Fibroblast of mammary gland (primary cell): ENCODE results near the gene PANX2.
"Not testable (repeated sequence)": the region's sequence is repeated elsewhere in the genome, so short reads cannot be mapped to it uniquely, and the experiment has no call there.

ENCODE experiments used
- DNase-seq: peaks from one replicate; pipeline ENCODE4 v3.0.0-alpha.2; 2010; ENCODE audit warnings: low read depth
- H3K4me3 ChIP-seq: 2 replicates; pipeline ENCODE4 v1.5.1; 2011; ENCODE audit warnings: low read depth, mild to moderate bottlenecking, low read length, moderate library complexity; ENCODE audit not compliant: control insufficient read depth
- CTCF ChIP-seq: conservative IDR thresholded peaks from 2 replicates; pipeline ENCODE4 v1.5.1; 2011; ENCODE audit warnings: low read depth, low read length, inconsistent platforms; ENCODE audit not compliant: control insufficient read depth, insufficient read depth

The PANX2 gene

GRCh38 chr22:50157709-50158375 lies 12.7 kb upstream of the PANX2 start:
- no peak for DNase-seq
- TF ChIP-seq CTCF = no peak
- no peak overlapping the region for H3K4me3 ChIP-seq

DNA sequence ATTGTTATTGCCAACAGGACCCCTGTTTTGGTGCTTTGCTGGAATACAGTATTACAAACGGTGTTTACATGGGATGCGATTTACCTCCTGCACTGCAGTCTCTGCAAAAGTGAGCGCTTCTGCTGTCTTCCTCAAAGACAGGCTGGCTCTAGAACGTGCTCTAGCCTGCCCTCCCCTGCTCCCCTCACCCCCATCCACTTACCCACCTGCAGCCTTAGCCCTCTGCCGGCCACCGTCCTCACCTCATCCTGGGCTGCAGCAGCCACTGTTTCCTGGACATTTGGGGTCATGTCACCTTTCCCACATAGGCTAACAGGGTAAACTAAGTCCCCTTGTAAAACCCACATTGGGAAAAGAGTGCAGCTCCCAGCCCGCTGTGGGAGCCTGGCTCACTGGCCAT lies 9.6 kb upstream of the PANX2 start:
- TF ChIP-seq CTCF = no peak
- no peak overlapping the region for H3K4me3 ChIP-seq
- DNase-seq = no peak

- no peak overlapping the region for H3K4me3 ChIP-seq
- no peak for TF ChIP-seq CTCF
- DNase-seq = no peak
Measured at GRCh38 chr22:50161508-50162390, 8.8 kb upstream of the PANX2 start.

DNA sequence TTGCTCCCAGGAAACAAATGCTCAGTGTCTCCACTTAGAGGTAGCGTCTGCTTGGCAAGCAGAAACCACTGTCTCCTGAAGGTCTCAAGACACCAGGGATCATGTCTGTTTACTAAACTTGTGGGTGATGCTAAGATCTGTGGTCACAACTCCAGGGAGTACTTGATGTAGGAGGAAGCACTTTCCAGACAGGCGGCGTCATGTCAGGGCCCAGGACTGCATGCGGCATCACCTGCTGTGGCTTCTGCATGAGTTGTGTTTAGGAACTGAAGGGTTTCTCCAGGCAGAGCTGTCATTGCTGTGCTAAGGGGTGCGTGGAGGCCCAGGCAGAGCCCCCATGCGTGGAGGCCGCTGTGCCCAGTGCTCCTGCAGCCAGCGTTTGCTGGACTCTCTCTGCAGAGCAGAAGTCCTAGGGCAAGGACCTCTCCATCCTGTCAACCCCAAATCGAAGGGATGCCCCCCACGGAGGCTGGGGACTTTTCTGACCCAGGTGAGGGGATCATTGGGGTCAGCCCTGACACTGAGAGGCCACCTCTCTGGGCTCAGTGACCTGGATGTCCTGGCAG lies 8.1 kb upstream of the PANX2 start:
- no peak for DNase-seq
- no peak for TF ChIP-seq CTCF
- H3K4me3 ChIP-seq = no peak overlapping the region

DNA sequence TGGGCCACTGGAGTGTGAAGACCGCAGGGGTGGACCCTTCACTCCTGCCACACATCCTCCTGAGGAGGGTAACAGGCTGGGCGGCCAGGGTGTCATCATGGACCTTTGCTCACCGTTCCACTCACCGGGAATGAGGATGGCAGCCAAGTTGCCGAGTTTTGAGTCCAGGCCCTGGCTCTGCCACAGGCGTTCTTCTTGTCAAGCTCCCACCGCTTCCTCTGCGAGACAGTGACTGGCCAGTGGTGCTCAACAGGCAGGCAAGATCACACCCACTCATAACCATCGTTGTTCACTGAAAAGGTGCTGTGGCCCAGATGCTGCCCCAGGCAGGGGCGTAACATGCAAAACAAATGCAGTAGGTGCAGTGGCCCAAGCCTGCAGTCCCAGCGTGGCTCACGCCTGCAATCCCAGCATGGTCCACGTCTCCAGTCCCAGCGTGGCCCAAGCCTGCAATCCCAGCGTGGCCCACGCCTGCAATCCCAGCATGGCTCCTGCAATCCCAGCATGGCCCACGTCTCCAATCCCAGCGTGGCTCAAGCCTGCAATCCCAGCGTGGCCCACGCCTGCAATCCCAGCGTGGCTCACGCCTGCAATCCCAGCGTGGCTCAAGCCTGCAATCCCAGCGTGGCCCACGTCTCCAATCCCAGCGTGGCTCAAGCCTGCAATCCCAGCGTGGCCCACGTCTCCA lies 5.0 kb upstream of the PANX2 start:
- no peak for TF ChIP-seq CTCF
- H3K4me3 ChIP-seq = no peak overlapping the region
- no peak for DNase-seq

DNA sequence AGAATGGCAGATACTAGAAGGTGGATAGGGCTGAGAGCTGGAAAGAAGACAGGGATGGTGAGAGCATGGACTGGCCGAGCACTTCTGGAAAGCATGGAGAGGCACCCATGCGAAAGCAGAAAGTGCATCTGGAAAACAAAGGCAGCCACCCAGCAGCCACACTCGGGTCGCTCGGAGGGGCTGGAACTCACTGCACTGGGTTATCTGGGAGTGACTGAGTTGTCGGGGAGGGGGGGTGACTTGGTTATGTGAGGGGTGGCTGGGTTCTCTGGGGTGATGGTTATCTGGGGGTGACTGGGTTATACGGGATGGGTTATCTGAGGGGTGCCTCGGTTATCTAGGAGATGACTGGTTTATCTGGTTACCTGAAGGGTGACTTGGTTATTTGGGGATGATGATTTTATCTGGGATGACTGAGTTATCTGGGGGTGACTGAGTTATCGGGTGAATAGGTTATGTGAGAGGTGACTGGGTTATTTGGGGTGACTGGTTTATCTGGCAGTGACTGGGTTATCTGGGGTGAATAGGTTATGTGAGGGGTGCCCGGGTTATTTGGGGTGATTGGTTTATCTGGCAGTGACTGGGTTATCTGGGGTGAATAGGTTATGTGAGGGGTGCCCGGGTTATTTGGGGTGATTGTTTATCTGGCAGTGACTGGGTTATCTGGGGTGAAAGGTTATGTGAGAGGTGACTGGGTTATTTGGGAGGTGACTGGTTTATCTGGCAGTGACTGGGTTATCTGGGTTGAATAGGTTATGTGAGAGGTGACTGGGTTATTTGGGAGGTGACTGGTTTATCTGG lies 2.6 kb upstream of the PANX2 start:
- TF ChIP-seq CTCF = no peak
- DNase-seq = no peak

DNA sequence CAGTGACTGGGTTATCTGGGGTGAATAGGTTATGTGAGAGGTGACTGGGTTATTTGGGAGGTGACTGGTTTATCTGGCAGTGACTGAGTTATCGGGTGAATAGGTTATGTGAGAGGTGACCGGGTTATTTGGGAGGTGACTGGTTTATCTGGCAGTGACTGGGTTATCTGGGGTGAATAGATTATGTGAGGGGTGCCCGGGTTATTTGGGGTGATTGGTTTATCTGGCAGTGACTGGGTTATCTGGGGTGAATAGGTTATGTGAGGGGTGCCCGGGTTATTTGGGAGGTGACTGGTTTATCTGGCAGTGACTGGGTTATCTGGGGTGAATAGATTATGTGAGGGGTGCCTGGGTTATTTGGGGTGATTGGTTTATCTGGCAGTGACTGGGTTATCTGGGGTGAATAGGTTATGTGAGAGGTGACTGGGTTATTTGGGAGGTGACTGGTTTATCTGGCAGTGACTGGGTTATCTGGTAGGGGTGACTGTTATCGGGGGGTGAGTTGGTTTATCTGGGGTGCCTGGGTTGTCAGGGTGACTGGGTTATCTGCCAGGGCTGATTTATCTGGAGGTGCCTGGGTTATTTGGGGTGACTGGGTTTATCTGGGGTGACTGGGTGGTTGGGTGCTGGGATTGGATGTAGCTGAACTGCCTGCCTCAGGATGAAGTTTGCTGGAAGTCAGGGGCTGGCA lies 1.9 kb upstream of the PANX2 start:
- H3K4me3 ChIP-seq, DNase-seq: not testable (repeated sequence)

More for the DNA sequence above, 2.6 kb upstream of the PANX2 start:
- H3K4me3 ChIP-seq = no peak overlapping the region
